Measurements from ENCODE around the gene MRPL52.
A peak's percentile ranks its signal among the peaks of the same experiment; 100 is the strongest.

MRPL52 gene

DNA sequence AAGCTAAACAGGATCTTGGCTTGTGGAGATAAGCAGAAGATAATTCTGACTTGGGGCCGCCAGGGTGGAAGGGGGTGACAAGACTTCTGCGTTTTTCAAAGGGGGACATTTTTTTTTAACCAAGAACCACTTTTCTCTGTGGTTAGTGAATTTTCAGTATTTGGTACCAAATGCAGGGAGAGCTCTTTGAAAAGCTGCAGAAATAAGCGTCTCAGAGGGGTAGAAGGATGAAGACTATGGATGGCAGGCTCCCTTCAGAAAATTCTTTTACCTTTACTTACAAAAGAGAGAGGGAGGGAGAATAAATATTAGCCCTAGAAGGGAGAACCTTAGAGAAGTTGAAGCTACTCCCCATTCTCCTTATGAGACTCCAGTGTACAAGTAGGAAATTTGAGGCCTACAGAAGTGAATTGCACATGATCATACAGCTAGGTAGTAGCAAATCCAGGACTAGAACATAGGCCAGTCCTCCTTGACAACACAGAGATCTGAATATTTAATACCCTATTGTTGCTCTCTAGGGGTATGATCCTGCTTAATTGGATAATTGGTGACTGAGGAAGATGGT is 840 bp downstream of the MRPL52 start:
- H3K27ac ChIP-seq (ENCODE audit: low read depth, low read length): peak overlapping the region; percentile 72
- peak overlapping the region; percentile 97 for H3K4me2 ChIP-seq (ENCODE audit: low read depth, low read length, poor library complexity, severe bottlenecking)
- peaks cover 7% of the 10 kb centered on the region; the same call in 1 of the 2 replicates for H3K36me3 ChIP-seq (ENCODE audit: low read length)
- peaks cover 20% of the 10 kb centered on the region for H3K79me2 ChIP-seq (ENCODE audit: insufficient read depth, low read length)
- no peaks in the 10 kb centered on the region for H3K9me3 ChIP-seq (ENCODE audit: insufficient read depth, low read length)
- H4K20me1 ChIP-seq (ENCODE audit: low read depth, low read length): no peaks in the 10 kb centered on the region
- H3F3A ChIP-seq (ENCODE audit: insufficient read depth): peaks cover 8% of the 10 kb centered on the region; the same call in 1 of the 2 replicates
- peak overlapping the region; percentile 96 for H3K9ac ChIP-seq (ENCODE audit: low read length)
- H3K4me3 ChIP-seq (ENCODE audit: insufficient read depth, low read length, poor library complexity, severe bottlenecking): peak overlapping the region; percentile 88
- no peaks in the 10 kb centered on the region for H3K9me2 ChIP-seq (replicated peaks; ENCODE audit: insufficient read depth, low read length)
- TF ChIP-seq EZH2phosphoT487 (conservative IDR thresholded peaks at IDR 0.05; ENCODE audit: low read length): no peak
- TF ChIP-seq, protein P1, sequence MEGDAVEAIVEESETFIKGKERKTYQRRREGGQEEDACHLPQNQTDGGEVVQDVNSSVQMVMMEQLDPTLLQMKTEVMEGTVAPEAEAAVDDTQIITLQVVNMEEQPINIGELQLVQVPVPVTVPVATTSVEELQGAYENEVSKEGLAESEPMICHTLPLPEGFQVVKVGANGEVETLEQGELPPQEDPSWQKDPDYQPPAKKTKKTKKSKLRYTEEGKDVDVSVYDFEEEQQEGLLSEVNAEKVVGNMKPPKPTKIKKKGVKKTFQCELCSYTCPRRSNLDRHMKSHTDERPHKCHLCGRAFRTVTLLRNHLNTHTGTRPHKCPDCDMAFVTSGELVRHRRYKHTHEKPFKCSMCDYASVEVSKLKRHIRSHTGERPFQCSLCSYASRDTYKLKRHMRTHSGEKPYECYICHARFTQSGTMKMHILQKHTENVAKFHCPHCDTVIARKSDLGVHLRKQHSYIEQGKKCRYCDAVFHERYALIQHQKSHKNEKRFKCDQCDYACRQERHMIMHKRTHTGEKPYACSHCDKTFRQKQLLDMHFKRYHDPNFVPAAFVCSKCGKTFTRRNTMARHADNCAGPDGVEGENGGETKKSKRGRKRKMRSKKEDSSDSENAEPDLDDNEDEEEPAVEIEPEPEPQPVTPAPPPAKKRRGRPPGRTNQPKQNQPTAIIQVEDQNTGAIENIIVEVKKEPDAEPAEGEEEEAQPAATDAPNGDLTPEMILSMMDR (IDR thresholded peaks at IDR 0.05; ENCODE audit: insufficient read depth, low read length, poor library complexity, severe bottlenecking): no peak
- peak overlapping the region; percentile 78 for H2AFZ ChIP-seq (ENCODE audit: low read depth, low read length, severe bottlenecking)
- no peaks in the 10 kb centered on the region for H3K27me3 ChIP-seq (ENCODE audit: low read length)

DNA sequence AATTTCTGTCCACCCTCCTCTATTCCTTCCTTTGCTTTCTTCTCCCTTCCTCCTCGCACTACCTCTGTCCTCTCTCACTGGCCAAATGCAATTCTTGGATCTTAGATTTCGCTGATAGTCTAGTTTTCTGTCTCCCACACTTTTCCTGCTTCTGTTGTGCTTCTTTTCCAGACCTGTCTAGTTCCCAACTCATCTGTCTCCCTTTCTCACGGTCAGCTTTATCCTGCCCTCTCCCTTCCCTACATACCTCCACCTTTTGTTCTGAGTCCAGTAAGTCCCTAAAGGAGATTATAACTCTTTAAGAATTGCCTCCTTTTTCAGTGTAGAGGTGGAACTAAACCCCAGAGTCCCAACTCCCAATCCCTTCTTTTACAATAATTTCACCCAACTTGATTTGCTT is 5.8 kb downstream of the MRPL52 start:
- H3K27me3 ChIP-seq (ENCODE audit: low read length): no peaks in the 10 kb centered on the region
- H3F3A ChIP-seq (ENCODE audit: insufficient read depth): no peaks in the 10 kb centered on the region; the same call in 1 of the 2 replicates
- H3K27ac ChIP-seq (ENCODE audit: low read depth, low read length): no peak overlapping the region
- H3K36me3 ChIP-seq (ENCODE audit: low read length): peaks cover 7% of the 10 kb centered on the region; the same call in 1 of the 2 replicates
- H3K79me2 ChIP-seq (ENCODE audit: insufficient read depth, low read length): peaks cover 12% of the 10 kb centered on the region
- H3K4me2 ChIP-seq (ENCODE audit: low read depth, low read length, poor library complexity, severe bottlenecking): no peak overlapping the region
- no peak for TF ChIP-seq EZH2phosphoT487 (conservative IDR thresholded peaks at IDR 0.05; ENCODE audit: low read length)
- TF ChIP-seq, protein P1 (IDR thresholded peaks at IDR 0.05; ENCODE audit: insufficient read depth, low read length, poor library complexity, severe bottlenecking): no peak
- no peaks in the 10 kb centered on the region for H3K9me3 ChIP-seq (ENCODE audit: insufficient read depth, low read length)
- H2AFZ ChIP-seq (ENCODE audit: low read depth, low read length, severe bottlenecking): no peak overlapping the region
- no peak overlapping the region for H3K9ac ChIP-seq (ENCODE audit: low read length)
- H3K4me3 ChIP-seq (ENCODE audit: insufficient read depth, low read length, poor library complexity, severe bottlenecking): no peak overlapping the region
- H4K20me1 ChIP-seq (ENCODE audit: low read depth, low read length): no peaks in the 10 kb centered on the region
- H3K9me2 ChIP-seq (replicated peaks; ENCODE audit: insufficient read depth, low read length): no peaks in the 10 kb centered on the region

DNA sequence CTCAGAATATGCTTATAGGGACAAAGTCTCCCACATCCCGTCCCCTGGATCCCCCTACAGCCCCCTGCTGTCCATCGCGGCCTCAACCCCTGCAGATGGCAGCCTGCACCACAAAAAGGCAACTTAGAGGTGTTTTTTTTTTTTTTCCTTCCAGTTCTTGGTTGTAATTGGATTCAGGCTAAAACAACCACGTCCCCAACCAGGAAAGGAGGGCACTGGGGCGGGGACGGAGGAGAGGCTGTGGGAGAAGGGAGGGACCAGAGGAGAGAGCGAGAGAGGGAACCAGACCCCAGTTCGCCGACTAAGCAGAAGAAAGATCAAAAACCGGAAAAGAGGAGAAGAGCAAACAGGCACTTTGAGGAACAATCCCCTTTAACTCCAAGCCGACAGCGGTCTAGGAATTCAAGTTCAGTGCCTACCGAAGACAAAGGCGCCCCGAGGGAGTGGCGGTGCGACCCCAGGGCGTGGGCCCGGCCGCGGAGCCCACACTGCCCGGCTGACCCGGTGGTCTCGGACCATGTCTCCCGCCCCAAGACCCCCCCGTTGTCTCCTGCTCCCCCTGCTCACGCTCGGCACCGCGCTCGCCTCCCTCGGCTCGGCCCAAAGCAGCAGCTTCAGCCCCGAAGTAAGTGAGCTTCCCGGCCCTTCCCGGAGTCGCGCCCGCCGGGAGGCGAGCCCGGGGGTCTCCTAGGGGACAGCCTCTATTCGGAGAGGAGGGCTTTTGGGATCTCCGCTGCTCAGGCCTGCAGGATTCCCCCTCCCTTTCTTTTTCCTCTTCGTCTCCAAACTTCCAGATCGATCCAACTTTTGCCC is 6.8 kb downstream of the MRPL52 start, which contains the start of gene MMP14:
TSS of gene MMP14 (plus strand) at position 285 of the 813 bp plus-strand sequence. CDS start at position 518, 233 bp downstream.
- Histone ChIP-seq H3K79me2 (ENCODE audit: insufficient read depth, low read length) (0 out of 2 replicates have a peak, but pooled peaks cover 2% of the 10 kb centered on the region), H3F3A (ENCODE audit: insufficient read depth) (no peaks in the 10 kb centered on the region; the same call in 1 of the 2 replicates), H3K9ac (ENCODE audit: low read length) (no peak within 1 kb of the TSS), H3K4me3 (ENCODE audit: insufficient read depth, low read length, poor library complexity, severe bottlenecking) (no peak within 1 kb of the TSS), H3K27ac (ENCODE audit: low read depth, low read length) (no peak within 1 kb of the TSS), H2AFZ (ENCODE audit: low read depth, low read length, severe bottlenecking) (no peak within 1 kb of the TSS), H3K27me3 (ENCODE audit: low read length) (no peaks in the 10 kb centered on the region), H3K36me3 (ENCODE audit: low read length) (peaks cover 2% of the 10 kb centered on the region; the same call in 1 of the 2 replicates), H3K9me3 (ENCODE audit: insufficient read depth, low read length) (no peaks in the 10 kb centered on the region), H3K4me2 (ENCODE audit: low read depth, low read length, poor library complexity, severe bottlenecking) (no peak within 1 kb of the TSS), H3K9me2 (replicated peaks; ENCODE audit: insufficient read depth, low read length) (no peaks in the 10 kb centered on the region), H4K20me1 (ENCODE audit: low read depth, low read length) (no peaks in the 10 kb centered on the region)
- TF ChIP-seq, protein P1 (IDR thresholded peaks at IDR 0.05; ENCODE audit: insufficient read depth, low read length, poor library complexity, severe bottlenecking): no peak
- no peak for TF ChIP-seq EZH2phosphoT487 (conservative IDR thresholded peaks at IDR 0.05; ENCODE audit: low read length)

Data from SU-DHL-6 (cell line).